Astrocyte (in vitro differentiated cells and primary cell): ENCODE data around the gene SLC43A3. TPM values are rescaled to one million over a fixed set of nuclear protein-coding genes. Genes with fewer than 3 reads are reported as not detected.

Experiments
- DNase-seq: peaks from one replicate; pipeline ENCODE4 v3.0.0-alpha.2; 2010; ENCODE audit warnings: low read depth
- FAIRE-seq: peaks from 2 replicates; lab custom pipeline; 2011; peaks lifted over from hg19 to GRCh38; lab: Jason Lieb, UNC
- H2AFZ ChIP-seq: 2 replicates; pipeline ENCODE4 v1.6.0; 2012; ENCODE audit warnings: low read depth, low read length, inconsistent platforms
- H3K27ac ChIP-seq: 2 replicates; pipeline ENCODE4 v1.5.1; 2011; ENCODE audit warnings: low read depth, low read length, inconsistent platforms
- H3K27me3 ChIP-seq: 2 replicates; pipeline ENCODE4 v1.6.0; 2011; ENCODE audit warnings: low read length, inconsistent platforms; ENCODE audit not compliant: insufficient read depth
- H3K36me3 ChIP-seq: 2 replicates; pipeline ENCODE4 v1.5.1; 2011; ENCODE audit warnings: low read length, inconsistent platforms; ENCODE audit not compliant: insufficient read depth
- H3K4me1 ChIP-seq: 2 replicates; pipeline ENCODE4 v1.5.1; 2011; ENCODE audit warnings: low read length, inconsistent platforms; ENCODE audit not compliant: insufficient read depth
- H3K4me2 ChIP-seq: 2 replicates; pipeline ENCODE4 v1.6.0; 2012; ENCODE audit warnings: low read length, inconsistent platforms
- H3K4me3 ChIP-seq: 2 replicates; pipeline ENCODE4 v1.5.1; 2011; ENCODE audit warnings: low read depth, mild to moderate bottlenecking, low read length, inconsistent platforms; ENCODE audit not compliant: insufficient read depth
- H3K79me2 ChIP-seq: 2 replicates; pipeline ENCODE4 v1.6.0; 2012; ENCODE audit warnings: mild to moderate bottlenecking, low read length, inconsistent platforms; ENCODE audit not compliant: insufficient read depth
- H3K9ac ChIP-seq: 2 replicates; pipeline ENCODE4 v1.6.0; 2012; ENCODE audit warnings: mild to moderate bottlenecking, low read length, inconsistent platforms
- H3K9me3 ChIP-seq: 2 replicates; pipeline ENCODE4 v1.5.1; 2012; ENCODE audit warnings: low read depth, mild to moderate bottlenecking, low read length, inconsistent platforms; ENCODE audit not compliant: insufficient read depth
- H4K20me1 ChIP-seq: 2 replicates; pipeline ENCODE4 v1.6.0; 2012; ENCODE audit warnings: low read length, inconsistent platforms; ENCODE audit not compliant: insufficient read depth
- H3K27ac Mint-ChIP-seq: one replicate; pipeline ENCODE4 v1.8.0; 2021; ENCODE audit warnings: mild to moderate bottlenecking, mixed read lengths; ENCODE audit not compliant: unreplicated experiment
- H3K27me3 Mint-ChIP-seq: one replicate; pipeline ENCODE4 v1.8.0; 2021; ENCODE audit warnings: low read depth, mixed read lengths; ENCODE audit not compliant: unreplicated experiment
- H3K36me3 Mint-ChIP-seq: one replicate; pipeline ENCODE4 v1.8.0; 2021; ENCODE audit warnings: low read depth, mixed read lengths; ENCODE audit not compliant: unreplicated experiment
- H3K4me1 Mint-ChIP-seq: one replicate; pipeline ENCODE4 v1.8.0; 2021; ENCODE audit warnings: low read depth, mixed read lengths; ENCODE audit not compliant: unreplicated experiment
- H3K4me3 Mint-ChIP-seq: one replicate; pipeline ENCODE4 v1.8.0; 2021; ENCODE audit warnings: mild to moderate bottlenecking, moderate library complexity, mixed read lengths; ENCODE audit not compliant: unreplicated experiment
- H3K9me3 Mint-ChIP-seq: one replicate; pipeline ENCODE4 v1.8.0; 2021; ENCODE audit warnings: mild to moderate bottlenecking, mixed read lengths; ENCODE audit not compliant: unreplicated experiment
- EZH2 ChIP-seq: IDR thresholded peaks from 2 replicates; pipeline ENCODE4 v1.6.1; 2012; ENCODE audit warnings: mild to moderate bottlenecking, low read length, inconsistent platforms; ENCODE audit not compliant: insufficient read depth
- total RNA-seq: library from RNA; stranded (reverse); gene quantifications from 2 replicates; pipeline ENCODE4 v1.2.1, GENCODE V29; 2021
- TF ChIP-seq, protein P1 (sequence below): IDR thresholded peaks from 2 replicates; pipeline ENCODE4 v1.5.1; 2011; ENCODE audit warnings: low read depth, mild to moderate bottlenecking, inconsistent platforms, low read length, moderate library complexity; ENCODE audit not compliant: insufficient read depth

Gene SLC43A3
- total RNA-seq, 1 donor from 2014 or later: 16.4 TPM

DNA sequence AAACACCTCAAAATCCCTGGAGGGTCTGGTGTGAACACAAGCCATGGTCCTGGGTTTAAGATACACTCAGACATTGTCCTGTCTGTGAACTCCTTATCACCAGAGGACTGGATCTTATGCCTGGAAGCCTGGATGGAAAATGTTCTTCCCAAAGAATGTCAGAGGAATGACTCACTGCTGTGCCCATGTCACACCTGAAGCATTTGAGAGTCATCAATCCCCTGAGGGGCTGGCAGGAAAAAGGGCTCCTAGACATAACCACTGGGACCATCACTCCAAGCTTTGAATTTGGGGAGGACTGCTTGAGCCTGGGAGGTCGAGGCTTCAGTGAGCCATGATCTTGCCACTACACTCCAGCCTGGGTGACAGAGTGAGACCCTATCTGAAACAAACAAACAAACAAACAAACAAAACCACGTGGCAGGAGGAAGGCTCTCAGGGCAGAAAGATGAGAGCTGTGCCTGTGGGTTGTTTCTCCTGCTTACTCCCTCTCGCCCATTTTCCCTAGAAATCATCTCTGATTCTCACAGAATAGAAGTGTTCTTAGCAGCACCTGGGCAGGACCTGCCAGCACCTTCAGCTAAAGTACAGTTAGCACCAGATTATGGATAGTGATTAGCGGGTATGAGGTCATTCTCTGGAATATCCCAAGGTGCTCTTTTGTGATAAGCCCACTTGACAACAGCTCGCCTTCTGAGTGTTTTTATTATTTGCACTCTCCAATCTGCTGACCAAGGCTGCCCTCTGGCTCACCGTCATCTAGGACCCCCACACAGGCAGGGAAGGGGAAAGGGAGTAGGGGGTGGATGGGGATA is 24.5 kb downstream of the SLC43A3 start:
- no peak overlapping the region for H2AFZ ChIP-seq
- no peak for DNase-seq
- H3K36me3 Mint-ChIP-seq: peaks cover 4% of the 10 kb centered on the region
- H3K9me3 ChIP-seq: no peaks in the 10 kb centered on the region
- H3K27me3 Mint-ChIP-seq: peaks cover 9% of the 10 kb centered on the region
- H3K36me3 ChIP-seq: peaks cover 2% of the 10 kb centered on the region
- no peak overlapping the region for H3K27ac ChIP-seq
- peaks cover 18% of the 10 kb centered on the region for H3K4me1 Mint-ChIP-seq
- no peaks in the 10 kb centered on the region for H3K79me2 ChIP-seq
- TF ChIP-seq EZH2: no peak
- TF ChIP-seq, protein P1, sequence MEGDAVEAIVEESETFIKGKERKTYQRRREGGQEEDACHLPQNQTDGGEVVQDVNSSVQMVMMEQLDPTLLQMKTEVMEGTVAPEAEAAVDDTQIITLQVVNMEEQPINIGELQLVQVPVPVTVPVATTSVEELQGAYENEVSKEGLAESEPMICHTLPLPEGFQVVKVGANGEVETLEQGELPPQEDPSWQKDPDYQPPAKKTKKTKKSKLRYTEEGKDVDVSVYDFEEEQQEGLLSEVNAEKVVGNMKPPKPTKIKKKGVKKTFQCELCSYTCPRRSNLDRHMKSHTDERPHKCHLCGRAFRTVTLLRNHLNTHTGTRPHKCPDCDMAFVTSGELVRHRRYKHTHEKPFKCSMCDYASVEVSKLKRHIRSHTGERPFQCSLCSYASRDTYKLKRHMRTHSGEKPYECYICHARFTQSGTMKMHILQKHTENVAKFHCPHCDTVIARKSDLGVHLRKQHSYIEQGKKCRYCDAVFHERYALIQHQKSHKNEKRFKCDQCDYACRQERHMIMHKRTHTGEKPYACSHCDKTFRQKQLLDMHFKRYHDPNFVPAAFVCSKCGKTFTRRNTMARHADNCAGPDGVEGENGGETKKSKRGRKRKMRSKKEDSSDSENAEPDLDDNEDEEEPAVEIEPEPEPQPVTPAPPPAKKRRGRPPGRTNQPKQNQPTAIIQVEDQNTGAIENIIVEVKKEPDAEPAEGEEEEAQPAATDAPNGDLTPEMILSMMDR: no peak
- H3K9me3 Mint-ChIP-seq: no peaks in the 10 kb centered on the region
- no peak overlapping the region for H3K4me2 ChIP-seq
- H3K4me3 ChIP-seq: no peak overlapping the region
- peaks cover 14% of the 10 kb centered on the region for H3K27me3 ChIP-seq
- no peak for FAIRE-seq
- H3K27ac Mint-ChIP-seq: no peak overlapping the region
- no peaks in the 10 kb centered on the region for H4K20me1 ChIP-seq
- no peak overlapping the region for H3K4me3 Mint-ChIP-seq
- H3K4me1 ChIP-seq: no peaks in the 10 kb centered on the region
- no peak overlapping the region for H3K9ac ChIP-seq

DNA sequence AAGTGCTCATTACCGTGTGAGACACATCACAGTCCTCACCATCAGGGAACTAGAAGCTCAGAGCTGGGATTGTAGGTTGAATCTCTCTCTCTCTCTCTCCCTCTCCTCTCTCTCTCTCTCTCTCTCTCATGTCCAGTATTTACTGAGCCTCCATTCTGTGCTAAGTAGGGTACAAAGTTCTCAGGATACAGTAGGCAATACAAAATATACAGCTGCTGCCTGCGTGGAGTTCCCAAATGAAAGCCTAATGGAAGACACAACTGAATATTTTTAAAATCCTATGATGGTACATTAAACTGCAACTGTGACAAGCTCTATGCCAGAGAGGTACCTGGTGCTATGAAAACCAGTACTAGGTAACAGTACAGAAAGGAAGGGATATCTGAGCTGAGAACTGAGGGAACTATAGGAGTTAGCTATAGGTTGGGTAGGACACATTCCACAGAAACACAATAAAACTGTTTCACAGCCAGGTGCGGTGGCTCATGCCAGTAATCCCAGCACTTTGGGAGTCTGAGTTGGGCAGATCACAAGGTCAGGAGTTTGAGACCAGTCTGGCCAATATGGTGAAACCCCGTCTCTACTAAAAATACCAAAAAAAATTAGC is 26.8 kb downstream of the SLC43A3 start:
- no peak overlapping the region for H3K27ac ChIP-seq
- DNase-seq: no peak
- no peaks in the 10 kb centered on the region for H3K4me1 ChIP-seq
- Mint-ChIP-seq H3K27me3 (peaks cover 9% of the 10 kb centered on the region), H3K36me3 (no peaks in the 10 kb centered on the region), H3K9me3 (no peaks in the 10 kb centered on the region), H3K4me1 (peaks cover under 1% of the 10 kb centered on the region), H3K27ac (no peak overlapping the region), H3K4me3 (no peak overlapping the region)
- no peaks in the 10 kb centered on the region for H3K79me2 ChIP-seq
- H3K27me3 ChIP-seq: peaks cover 23% of the 10 kb centered on the region
- H3K4me2 ChIP-seq: no peak overlapping the region
- no peak overlapping the region for H3K4me3 ChIP-seq
- no peaks in the 10 kb centered on the region for H4K20me1 ChIP-seq
- peaks cover 2% of the 10 kb centered on the region for H3K9me3 ChIP-seq
- TF ChIP-seq, protein P1: no peak
- no peak for TF ChIP-seq EZH2
- no peak for FAIRE-seq
- H2AFZ ChIP-seq: no peak overlapping the region
- no peak overlapping the region for H3K9ac ChIP-seq
- H3K36me3 ChIP-seq: no peaks in the 10 kb centered on the region
